H9 (cell line): ENCODE data around the gene ZNF569. TPM values are rescaled to one million over a fixed set of nuclear protein-coding genes. Genes with fewer than 3 reads are reported as not detected.

Experiments
- DNase-seq: peaks from one replicate; pipeline ENCODE4 v3.0.0-alpha.2; 2017
- H2AFZ ChIP-seq: one replicate; pipeline ENCODE4 v1.6.1; 2013; ENCODE audit warnings: mild to moderate bottlenecking, low read length, control low read depth, moderate library complexity
- H2AK5ac ChIP-seq: 2 replicates; pipeline ENCODE4 v1.6.1; 2013; ENCODE audit warnings: low read length, control low read depth, mixed read lengths; ENCODE audit not compliant: insufficient read length
- H2BK120ac ChIP-seq: one replicate; pipeline ENCODE4 v1.6.1; 2013; ENCODE audit warnings: low read depth, mild to moderate bottlenecking, low read length, control low read depth, inconsistent platforms; ENCODE audit not compliant: poor library complexity, severe bottlenecking
- H2BK12ac ChIP-seq: 2 replicates; pipeline ENCODE4 v1.6.1; 2013; ENCODE audit warnings: low read length, control low read depth, mixed read lengths, low read depth; ENCODE audit not compliant: insufficient read length
- H2BK15ac ChIP-seq: 2 replicates; pipeline ENCODE4 v1.6.1; 2013; ENCODE audit warnings: low read depth, low read length, control low read depth
- H2BK20ac ChIP-seq: one replicate; pipeline ENCODE4 v1.6.1; 2013; ENCODE audit warnings: low read depth, mild to moderate bottlenecking, low read length, control low read depth, inconsistent platforms; ENCODE audit not compliant: poor library complexity, severe bottlenecking
- H2BK5ac ChIP-seq: 2 replicates; pipeline ENCODE4 v1.6.1; 2013; ENCODE audit warnings: low read length, control low read depth, mixed read lengths; ENCODE audit not compliant: insufficient read length
- H3K14ac ChIP-seq: 2 replicates; pipeline ENCODE4 v1.6.1; 2013; ENCODE audit warnings: low read length, control low read depth; ENCODE audit not compliant: insufficient read depth
- H3K18ac ChIP-seq: 2 replicates; pipeline ENCODE4 v1.6.1; 2013; ENCODE audit warnings: low read depth, mild to moderate bottlenecking, mixed read lengths, low read length, control low read depth; ENCODE audit not compliant: insufficient read length
- H3K23ac ChIP-seq: 2 replicates; pipeline ENCODE4 v1.6.1; 2013; ENCODE audit warnings: low read length, control low read depth, mixed read lengths, low read depth; ENCODE audit not compliant: insufficient read length
- H3K23me2 ChIP-seq: 2 replicates; pipeline ENCODE4 v1.6.1; 2013; ENCODE audit warnings: low read depth, mild to moderate bottlenecking, mixed read lengths, low read length, control low read depth; ENCODE audit not compliant: insufficient read length, poor library complexity, severe bottlenecking
- H3K27ac ChIP-seq: 2 replicates; pipeline ENCODE4 v1.5.1; 2013; ENCODE audit warnings: low read length, control low read depth, mixed read lengths, low read depth; ENCODE audit not compliant: insufficient read length
- H3K27me3 ChIP-seq: 2 replicates; pipeline ENCODE4 v1.6.1; 2013; ENCODE audit warnings: low read length, control low read depth, inconsistent platforms; ENCODE audit not compliant: insufficient read depth
- H3K4ac ChIP-seq: 2 replicates; pipeline ENCODE4 v1.6.1; 2013; ENCODE audit warnings: low read depth, mild to moderate bottlenecking, control low read depth, inconsistent platforms, low read length, moderate library complexity
- H3K4me1 ChIP-seq: 2 replicates; pipeline ENCODE4 v1.6.1; 2013; ENCODE audit warnings: low read length, control low read depth, inconsistent platforms; ENCODE audit not compliant: insufficient read depth
- H3K4me2 ChIP-seq: 2 replicates; pipeline ENCODE4 v1.6.1; 2013; ENCODE audit warnings: low read length, control low read depth, mixed read lengths; ENCODE audit not compliant: insufficient read length, insufficient read depth
- H3K56ac ChIP-seq: 2 replicates; pipeline ENCODE4 v1.6.1; 2013; ENCODE audit warnings: low read depth, mild to moderate bottlenecking, mixed read lengths, low read length, control low read depth; ENCODE audit not compliant: insufficient read length
- H3K79me1 ChIP-seq: 2 replicates; pipeline ENCODE4 v1.6.1; 2013; ENCODE audit warnings: low read depth, mild to moderate bottlenecking, moderate library complexity, low read length, control low read depth, inconsistent platforms; ENCODE audit not compliant: insufficient read depth, poor library complexity, severe bottlenecking
- H3K79me2 ChIP-seq: 2 replicates; pipeline ENCODE4 v1.6.1; 2013; ENCODE audit warnings: low read length, control low read depth, inconsistent platforms; ENCODE audit not compliant: insufficient read depth
- H3K9ac ChIP-seq: 2 replicates; pipeline ENCODE4 v1.6.1; 2013; ENCODE audit warnings: low read length, control low read depth, mixed read lengths; ENCODE audit not compliant: insufficient read length; ENCODE audit errors: extremely low read depth
- H3K9me3 ChIP-seq: one replicate; pipeline ENCODE4 v1.6.1; 2013; ENCODE audit warnings: low read depth, low read length, inconsistent platforms; ENCODE audit not compliant: control insufficient read depth
- H3T11ph ChIP-seq: one replicate; pipeline ENCODE4 v1.6.1; 2013; ENCODE audit warnings: mild to moderate bottlenecking, low read length, control low read depth, inconsistent platforms
- H4K20me1 ChIP-seq: one replicate; pipeline ENCODE4 v1.6.1; 2013; ENCODE audit not compliant: control insufficient read depth, insufficient read length, insufficient read depth
- H4K5ac ChIP-seq: 2 replicates; pipeline ENCODE4 v1.6.1; 2013; ENCODE audit warnings: low read depth, mild to moderate bottlenecking, mixed read lengths, low read length, control low read depth; ENCODE audit not compliant: insufficient read length
- H4K8ac ChIP-seq: replicated peaks from 2 replicates; pipeline ENCODE4 v1.6.1; 2013; ENCODE audit warnings: low read length, control low read depth, mixed read lengths, low read depth; ENCODE audit not compliant: insufficient read length
- H4K91ac ChIP-seq: 2 replicates; pipeline ENCODE4 v1.6.1; 2013; ENCODE audit warnings: low read depth, mild to moderate bottlenecking, moderate library complexity, mixed read lengths, low read length, control low read depth; ENCODE audit not compliant: insufficient read length
- H3K27ac Mint-ChIP-seq, 3 experiments: 2 replicates in 2 of 3; 3 replicates in 1 of 3; pipeline ENCODE4 v1.8.0; 2020 to 2021; ENCODE audit warnings: mixed read lengths in 3 of 3, mild to moderate bottlenecking in 1 of 3, moderate library complexity in 1 of 3
- H3K27me3 Mint-ChIP-seq: 2 replicates; pipeline ENCODE4 v1.8.0; 2021; ENCODE audit warnings: low read depth, mild to moderate bottlenecking, moderate library complexity, mixed read lengths
- H3K36me3 Mint-ChIP-seq, 3 experiments: 2 replicates in 2 of 3; 3 replicates in 1 of 3; pipeline ENCODE4 v1.8.0; 2020 to 2021; ENCODE audit warnings: low read depth in 3 of 3, mixed read lengths in 3 of 3; ENCODE audit not compliant: insufficient read depth in 1 of 3
- H3K4me1 Mint-ChIP-seq, 2 experiments: 2 replicates each; pipeline ENCODE4 v1.8.0; 2020; ENCODE audit warnings: mixed read lengths in 2 of 2
- H3K4me3 Mint-ChIP-seq, 2 experiments: 2 replicates in 1 of 2; 3 replicates in 1 of 2; pipeline ENCODE4 v1.8.0; 2020 to 2021; ENCODE audit warnings: mild to moderate bottlenecking in 2 of 2, mixed read lengths in 2 of 2, moderate library complexity in 1 of 2
- H3K9me3 Mint-ChIP-seq, 2 experiments: 2 replicates in 1 of 2; 3 replicates in 1 of 2; pipeline ENCODE4 v1.8.0; 2020; ENCODE audit warnings: mild to moderate bottlenecking in 2 of 2, mixed read lengths in 2 of 2, moderate library complexity in 1 of 2
- CTCF ChIP-seq: fragments of 200-600 bp; sonication (generic); conservative IDR thresholded peaks from 3 replicates; pipeline ENCODE4 v1.8.0; 2021; ENCODE audit warnings: antibody characterized with exemption, mild to moderate bottlenecking
- WGBS: extraction: QIAGEN DNeasy Blood & Tissue Kit; methylation state at CpG from one replicate; pipeline ENCODE4 v1.1.7; 2013; ENCODE audit warnings: missing lambda C conversion rate, low lambda C conversion rate, mixed read lengths; ENCODE audit not compliant: insufficient read length; ENCODE audit errors: extremely low coverage; 5-methylcytosine and 5-hydroxymethylcytosine counted together
- total RNA-seq: library from RNA; stranded (reverse); gene quantifications from 2 replicates; pipeline ENCODE4 v1.2.1, GENCODE V29; 2021

The ZNF569 gene
- total RNA-seq, 1 experiment from 2014 or later = 14.2 TPM

GRCh38 chr19:37507167-37507464, 39.9 kb upstream of the ZNF569 start:
- H3K4me3 Mint-ChIP-seq = no peak overlapping the region
- Histone ChIP-seq H3K27me3 (no peaks in the 10 kb centered on the region), H3K23me2 (peaks cover 14% of the 10 kb centered on the region), H3T11ph (no peak overlapping the region), H2BK12ac (no peak overlapping the region), H3K23ac (no peak overlapping the region), H3K9ac (peak overlapping the region; percentile 95), H4K91ac (no peak overlapping the region), H3K9me3 (no peaks in the 10 kb centered on the region), H4K8ac (no peak overlapping the region), H3K4ac (no peak overlapping the region), H3K79me2 (no peaks in the 10 kb centered on the region), H3K18ac (no peak overlapping the region), H3K56ac (no peak overlapping the region), H2BK20ac (no peak overlapping the region), H3K79me1 (no peaks in the 10 kb centered on the region), H3K27ac (peak overlapping the region; percentile 73), H2BK5ac (no peak overlapping the region), H4K20me1 (no peaks in the 10 kb centered on the region), H2AK5ac (no peak overlapping the region), H3K4me2 (peak overlapping the region; percentile 85), H4K5ac (no peak overlapping the region), H3K14ac (peak overlapping the region; percentile 24; the same call in 1 of the 2 replicates), H2BK15ac (no peak overlapping the region), H2BK120ac (no peak overlapping the region), H2AFZ (peak overlapping the region; percentile 42), H3K4me1 (peaks cover 3% of the 10 kb centered on the region; the same call in 1 of the 2 replicates)
- peaks cover 31 to 34% (median 33%) of the 10 kb centered on the region in 3 experiments for H3K36me3 Mint-ChIP-seq
- DNase-seq = no peak
- no CpG with 5 or more reads among the region's 9 CpGs for WGBS
- H3K4me1 Mint-ChIP-seq = no peaks in the 10 kb centered on the region; a peak in 1 of 4 replicates
- no peak overlapping the region for H3K27ac Mint-ChIP-seq
- H3K9me3 Mint-ChIP-seq = peaks cover 6 to 23% of the 10 kb centered on the region in 2 experiments; a peak in 4 of 5 replicates
- H3K27me3 Mint-ChIP-seq = no peaks in the 10 kb centered on the region
- TF ChIP-seq CTCF = no peak
